ENCODE measurements around the gene RETREG3.
"Not testable (repeated sequence)": the region's sequence is repeated elsewhere in the genome, so short reads cannot be mapped to it uniquely, and the experiment has no call there.

RETREG3 gene

GRCh38 chr17:42609182-42609813 is at the start of gene RETREG3, which contains the start of gene TUBG1:
TSS of gene RETREG3 (minus strand) at chr17:42609374. CDS start at chr17:42609324, 50 bp downstream.
TSS of gene TUBG1 (plus strand) at chr17:42609683. CDS start at chr17:42609738, 55 bp downstream.
- peak; percentile 99 for DNase-seq (ENCODE audit: low spot score)

GRCh38 chr17:42657824-42658588 is 48.8 kb upstream of the RETREG3 start:
- no peak for DNase-seq (ENCODE audit: low spot score)

- no peak for DNase-seq (ENCODE audit: low spot score)
Measured at GRCh38 chr17:42655528-42655927, 46.4 kb upstream of the RETREG3 start.

GRCh38 chr17:42653179-42654124 is 44.3 kb upstream of the RETREG3 start:
- DNase-seq (ENCODE audit: low spot score) = no peak

- no peak for DNase-seq (ENCODE audit: low spot score)
Measured at GRCh38 chr17:42651392-42651791, 42.2 kb upstream of the RETREG3 start.

GRCh38 chr17:42647778-42648177 is 38.6 kb upstream of the RETREG3 start:
- no peak for DNase-seq (ENCODE audit: low spot score)

GRCh38 chr17:42642336-42642735 is 33.2 kb upstream of the RETREG3 start:
- DNase-seq (ENCODE audit: low spot score) = no peak

- DNase-seq (ENCODE audit: low spot score) = no peak
Measured at GRCh38 chr17:42640121-42640520, 30.9 kb upstream of the RETREG3 start.

GRCh38 chr17:42639525-42640113 is 30.4 kb upstream of the RETREG3 start:
- DNase-seq (ENCODE audit: low spot score) = no peak

- DNase-seq (ENCODE audit: low spot score) = no peak
Measured at GRCh38 chr17:42632949-42633444, 23.8 kb upstream of the RETREG3 start.

- no peak for DNase-seq (ENCODE audit: low spot score)
Measured at GRCh38 chr17:42629411-42630009, 20.3 kb upstream of the RETREG3 start.

GRCh38 chr17:42627032-42627764 is 18.0 kb upstream of the RETREG3 start:
- not testable (repeated sequence) for DNase-seq (ENCODE audit: low spot score)

- DNase-seq (ENCODE audit: low spot score) = no peak
Measured at GRCh38 chr17:42623732-42624596, 14.8 kb upstream of the RETREG3 start.

- no peak for DNase-seq (ENCODE audit: low spot score)
Measured at GRCh38 chr17:42623271-42623670, 14.1 kb upstream of the RETREG3 start.

- DNase-seq (ENCODE audit: low spot score) = not testable (repeated sequence)
Measured at GRCh38 chr17:42621987-42622386, 12.8 kb upstream of the RETREG3 start.

- DNase-seq (ENCODE audit: low spot score) = no peak
Measured at GRCh38 chr17:42618442-42619150, 9.4 kb upstream of the RETREG3 start.

GRCh38 chr17:42617956-42618431 is 8.8 kb upstream of the RETREG3 start:
- no peak for DNase-seq (ENCODE audit: low spot score)

GRCh38 chr17:42613699-42614295 is 4.6 kb upstream of the RETREG3 start:
- DNase-seq (ENCODE audit: low spot score) = no peak
